22Rv1 (cell line): ENCODE results near the gene FTSJ1.

Experiments used
- H3K27ac ChIP-seq: fragments of 450-650 bp; 2 replicates; pipeline ENCODE4 v1.5.1; 2017
- ZFX ChIP-seq: fragments of 450-650 bp; IDR thresholded peaks from 2 replicates; pipeline ENCODE4 v1.6.1; 2017; ENCODE audit warnings: antibody characterized with exemption, borderline replicate concordance
- TF ChIP-seq, protein P1 (sequence below): fragments of 450-650 bp; IDR thresholded peaks from 2 replicates; pipeline ENCODE4 v1.5.1; 2017; ENCODE audit warnings: mild to moderate bottlenecking

The FTSJ1 gene

DNA sequence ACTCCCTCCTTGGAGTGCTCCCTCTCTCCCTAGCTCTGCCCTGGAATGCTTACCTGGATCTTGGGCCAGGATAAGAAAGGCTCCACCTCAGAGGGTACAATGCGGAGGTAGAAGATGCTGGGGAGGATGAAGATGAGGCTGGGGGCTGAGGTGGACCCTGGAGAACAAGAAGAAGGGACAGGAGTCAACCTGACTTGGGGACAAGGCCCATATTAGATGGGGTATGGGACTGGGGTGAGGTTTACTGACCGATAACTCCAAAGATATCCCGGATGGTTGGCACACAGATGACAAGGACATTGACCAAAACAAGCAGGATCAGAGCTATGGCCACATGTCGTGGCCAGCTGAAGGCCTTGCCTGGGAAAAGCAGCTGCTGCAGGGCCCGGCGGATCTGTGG is 16.5 kb upstream of the FTSJ1 start:
- H3K27ac ChIP-seq: no peak overlapping the region

DNA sequence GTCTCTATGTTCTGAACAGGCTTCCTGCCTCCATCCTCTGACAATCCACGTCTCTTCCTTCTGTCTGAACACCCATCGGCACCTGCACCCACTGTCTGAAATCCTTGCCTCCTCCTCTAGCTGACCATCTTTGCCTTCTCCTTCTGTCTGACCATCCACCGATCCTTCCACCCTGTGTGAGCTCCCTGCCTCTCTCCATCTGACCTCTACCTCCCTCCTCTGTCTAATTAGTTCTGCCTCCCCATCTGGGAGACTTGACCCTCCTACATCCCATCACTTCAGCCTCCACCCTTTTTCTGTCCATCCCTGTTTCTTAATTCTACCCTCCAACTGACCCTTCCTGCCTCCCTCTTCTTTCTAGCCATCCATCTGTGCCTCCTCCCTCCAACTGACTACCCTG is 16.0 kb upstream of the FTSJ1 start:
- no peak for TF ChIP-seq ZFX
- TF ChIP-seq, protein P1, sequence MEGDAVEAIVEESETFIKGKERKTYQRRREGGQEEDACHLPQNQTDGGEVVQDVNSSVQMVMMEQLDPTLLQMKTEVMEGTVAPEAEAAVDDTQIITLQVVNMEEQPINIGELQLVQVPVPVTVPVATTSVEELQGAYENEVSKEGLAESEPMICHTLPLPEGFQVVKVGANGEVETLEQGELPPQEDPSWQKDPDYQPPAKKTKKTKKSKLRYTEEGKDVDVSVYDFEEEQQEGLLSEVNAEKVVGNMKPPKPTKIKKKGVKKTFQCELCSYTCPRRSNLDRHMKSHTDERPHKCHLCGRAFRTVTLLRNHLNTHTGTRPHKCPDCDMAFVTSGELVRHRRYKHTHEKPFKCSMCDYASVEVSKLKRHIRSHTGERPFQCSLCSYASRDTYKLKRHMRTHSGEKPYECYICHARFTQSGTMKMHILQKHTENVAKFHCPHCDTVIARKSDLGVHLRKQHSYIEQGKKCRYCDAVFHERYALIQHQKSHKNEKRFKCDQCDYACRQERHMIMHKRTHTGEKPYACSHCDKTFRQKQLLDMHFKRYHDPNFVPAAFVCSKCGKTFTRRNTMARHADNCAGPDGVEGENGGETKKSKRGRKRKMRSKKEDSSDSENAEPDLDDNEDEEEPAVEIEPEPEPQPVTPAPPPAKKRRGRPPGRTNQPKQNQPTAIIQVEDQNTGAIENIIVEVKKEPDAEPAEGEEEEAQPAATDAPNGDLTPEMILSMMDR: no peak
- H3K27ac ChIP-seq: no peak overlapping the region

More for the DNA sequence above, 16.5 kb upstream of the FTSJ1 start:
- TF ChIP-seq, protein P1: no peak
- no peak for TF ChIP-seq ZFX

DNA sequence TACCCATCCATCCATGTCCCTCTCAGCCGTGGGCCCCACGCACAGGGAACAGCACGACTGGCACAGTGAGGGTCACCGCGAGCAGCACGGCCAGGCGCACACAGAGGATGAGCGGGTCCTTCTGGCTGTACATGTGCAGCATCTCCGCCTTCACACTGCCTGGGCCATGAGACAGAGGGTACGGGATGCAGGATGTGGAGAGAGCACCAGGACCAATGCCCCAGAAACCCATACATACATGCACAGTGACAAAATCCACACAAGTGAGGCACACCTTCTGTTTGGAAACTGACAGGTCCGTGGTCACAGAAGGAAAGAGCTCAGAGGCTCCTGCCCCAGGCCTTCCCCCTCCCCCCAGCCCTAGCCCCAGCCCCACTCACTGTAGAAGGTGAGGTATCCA is 15.4 kb upstream of the FTSJ1 start:
- no peak for TF ChIP-seq ZFX
- TF ChIP-seq, protein P1: no peak
- no peak overlapping the region for H3K27ac ChIP-seq

DNA sequence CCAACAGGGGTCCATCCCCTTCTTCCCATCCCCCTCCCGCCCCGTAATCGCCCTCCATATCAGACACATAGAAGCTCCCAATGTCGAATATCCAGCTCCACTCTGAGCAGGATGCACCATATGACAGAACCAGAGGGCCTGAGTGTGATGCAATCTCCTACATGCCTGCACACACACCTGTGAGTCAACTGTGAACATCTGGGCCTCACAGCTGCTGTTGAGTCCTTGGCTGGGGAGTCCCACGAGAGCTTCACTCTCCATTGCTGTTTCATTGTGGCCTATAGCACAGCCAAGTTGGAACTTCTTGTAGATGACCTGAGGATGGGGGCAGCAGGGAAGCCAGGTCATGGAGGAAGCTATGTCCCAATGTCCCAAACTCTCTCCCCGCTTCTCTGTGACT is 14.2 kb upstream of the FTSJ1 start:
- no peak for TF ChIP-seq ZFX
- TF ChIP-seq, protein P1: no peak
- H3K27ac ChIP-seq: no peak overlapping the region

DNA sequence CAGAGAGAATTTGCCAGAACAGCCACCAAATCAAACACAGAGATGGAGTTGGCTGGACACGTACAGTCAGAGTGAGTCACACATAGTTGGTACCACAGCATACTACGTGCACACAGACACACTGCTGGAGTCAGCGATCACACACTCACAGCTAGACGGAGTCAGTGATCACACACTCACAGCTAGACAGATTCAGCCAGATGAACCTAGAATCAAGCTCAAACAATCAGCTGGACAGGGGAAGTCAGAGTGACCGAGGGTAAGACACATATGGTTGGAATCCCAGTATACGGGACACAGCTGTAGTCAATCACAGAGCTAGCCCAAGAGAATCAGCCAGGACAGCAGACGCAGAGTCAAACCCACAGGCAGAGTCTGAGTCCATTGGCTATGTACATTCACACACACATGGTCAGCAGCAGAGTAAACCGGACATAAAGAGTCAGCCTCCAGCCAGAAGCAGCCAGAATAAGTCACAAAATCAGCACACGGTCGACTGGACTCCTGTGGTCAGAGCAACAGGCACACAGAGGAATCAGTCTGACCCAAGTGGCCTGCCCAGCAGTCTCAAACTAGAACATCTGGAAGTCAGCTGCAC is 10.6 kb upstream of the FTSJ1 start:
- no peak for TF ChIP-seq ZFX
- TF ChIP-seq, protein P1: no peak
- no peak overlapping the region for H3K27ac ChIP-seq

DNA sequence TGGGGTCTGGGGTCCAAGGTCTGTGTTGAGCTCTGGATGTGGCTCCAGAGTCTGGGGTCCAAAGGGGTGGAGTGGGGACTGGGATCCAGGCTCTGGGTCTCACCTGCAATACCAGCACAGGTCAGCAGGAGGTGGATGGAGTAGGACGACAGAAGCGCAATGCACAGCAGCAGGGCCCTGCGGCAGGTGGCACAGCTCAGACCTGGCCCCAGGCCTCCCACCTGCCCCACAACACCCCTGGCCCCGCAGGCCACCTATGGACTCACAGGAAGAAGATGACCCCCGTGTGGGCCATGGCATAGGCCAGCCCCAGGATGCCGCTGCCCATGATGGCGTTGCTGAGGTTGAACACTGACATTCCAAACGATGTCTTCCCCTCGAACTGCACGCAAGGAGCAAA is 9.3 kb upstream of the FTSJ1 start:
- no peak overlapping the region for H3K27ac ChIP-seq
- TF ChIP-seq ZFX: no peak
- TF ChIP-seq, protein P1: no peak

DNA sequence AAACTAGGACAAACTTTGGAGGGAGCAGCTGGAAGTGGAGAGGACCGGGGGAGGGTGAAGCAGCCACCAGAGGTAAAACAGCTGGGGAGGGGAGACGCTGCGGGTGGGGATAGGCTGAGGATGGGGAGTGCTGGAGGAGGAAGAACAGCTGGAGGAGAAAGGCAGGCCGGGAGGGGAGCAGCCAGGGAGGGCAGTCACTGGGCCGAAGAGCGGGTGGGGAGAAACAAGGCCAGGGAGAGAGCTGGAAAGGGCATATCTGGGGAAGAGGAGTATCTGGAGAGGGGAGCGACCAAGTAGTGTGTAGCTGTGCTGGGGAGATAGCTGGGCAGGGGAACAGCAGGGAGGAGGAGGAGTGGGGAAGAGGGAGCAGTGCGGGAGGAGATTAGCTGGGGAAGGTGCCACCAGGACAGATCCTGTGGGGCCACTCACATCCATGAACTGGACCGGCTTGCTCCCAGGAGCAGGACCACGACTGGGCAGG is 8.7 kb upstream of the FTSJ1 start:
- no peak overlapping the region for H3K27ac ChIP-seq
- TF ChIP-seq, protein P1: no peak
- TF ChIP-seq ZFX: no peak
